Activated CD4-positive, CD25-positive, alpha-beta regulatory T cell treated with anti-CD3 and anti-CD28 coated beads, Interleukin-2, amount 50 U/mL, for 24 hours (primary cell): ENCODE measurements around the gene MRTFB.
"Not testable (repeated sequence)": the region's sequence is repeated elsewhere in the genome, so short reads cannot be mapped to it uniquely, and the experiment has no call there.

ENCODE experiments used
- ATAC-seq, 2 donors: fragments of 150-1000 bp; cut with Tn5 transposase; one replicate each; pipeline ENCODE4 v1.10.0; 2021; ENCODE audit warnings: mild to moderate bottlenecking in 1 of 2, moderate library complexity in 1 of 2

The MRTFB gene

GRCh38 chr16:14105760-14106375 lies 34.7 kb downstream of the MRTFB start:
- no peak for ATAC-seq

GRCh38 chr16:14106457-14106856 lies 35.3 kb downstream of the MRTFB start:
- no peak for ATAC-seq

DNA sequence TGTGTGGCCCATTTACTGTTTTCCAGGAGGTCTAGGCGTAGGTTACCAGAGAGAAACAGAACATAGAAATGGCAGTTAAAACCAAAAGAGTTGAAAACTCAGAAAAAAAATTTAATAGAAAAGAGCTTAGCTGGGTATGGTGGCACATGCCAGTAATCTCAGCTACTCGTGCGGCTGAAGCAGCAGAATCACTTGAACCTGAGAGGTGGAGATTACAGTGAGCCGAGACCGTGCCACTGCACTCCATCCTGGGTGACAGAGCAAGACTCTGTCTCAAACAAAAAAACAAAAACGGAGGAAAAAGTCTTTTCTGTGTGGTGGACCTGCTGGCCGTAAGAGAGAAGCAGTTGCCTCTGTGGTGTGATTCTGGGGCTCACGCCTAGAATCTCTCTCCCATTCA lies 35.8 kb downstream of the MRTFB start:
- ATAC-seq = no peak

- no peak for ATAC-seq
Measured at GRCh38 chr16:14109077-14109775, 38.1 kb downstream of the MRTFB start.

DNA sequence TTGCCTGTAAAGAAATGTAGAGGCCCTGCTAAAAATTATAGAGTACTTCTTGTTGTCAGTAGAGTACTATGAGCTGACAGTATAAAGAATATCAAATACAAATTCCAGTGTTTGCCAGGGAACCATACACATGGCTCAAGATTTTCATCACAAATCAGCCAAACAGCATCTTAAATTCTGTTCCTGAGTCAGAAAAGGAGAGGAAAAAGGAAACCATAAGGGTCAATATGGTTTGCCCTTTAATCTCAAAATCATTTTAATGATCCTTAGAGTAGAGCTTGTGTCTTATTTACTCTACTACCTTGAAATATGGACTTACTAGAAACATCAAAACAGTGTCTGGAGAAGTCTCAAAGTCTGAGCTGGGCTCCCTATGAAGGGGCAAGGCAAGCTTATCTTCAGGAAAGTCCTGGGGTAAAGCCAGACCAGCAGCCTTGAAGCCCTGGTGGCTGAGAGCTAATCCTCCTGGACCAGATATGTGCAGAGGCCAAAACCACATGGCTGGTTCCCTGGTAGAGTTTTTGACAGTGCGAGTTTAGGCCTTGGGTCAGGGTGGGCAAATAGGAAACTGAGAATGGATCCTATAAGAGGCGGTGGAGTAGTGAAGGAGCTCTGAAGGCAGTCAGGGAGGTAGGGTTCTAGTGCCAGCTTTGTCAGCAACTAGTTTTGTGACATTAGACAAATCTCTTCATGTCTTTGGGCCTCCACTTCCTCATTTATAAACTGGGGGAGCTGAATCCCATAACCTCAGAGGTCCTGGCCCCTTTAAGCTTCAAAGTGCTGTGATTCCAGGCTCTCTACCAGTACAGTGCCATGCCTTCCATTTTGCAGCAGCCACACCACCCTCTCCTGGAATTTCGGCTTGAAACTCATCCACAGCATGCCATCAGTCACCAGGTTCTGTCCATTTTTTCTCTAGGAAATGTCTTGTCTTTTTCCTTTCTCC lies 38.9 kb downstream of the MRTFB start:
- ATAC-seq = no peak

DNA sequence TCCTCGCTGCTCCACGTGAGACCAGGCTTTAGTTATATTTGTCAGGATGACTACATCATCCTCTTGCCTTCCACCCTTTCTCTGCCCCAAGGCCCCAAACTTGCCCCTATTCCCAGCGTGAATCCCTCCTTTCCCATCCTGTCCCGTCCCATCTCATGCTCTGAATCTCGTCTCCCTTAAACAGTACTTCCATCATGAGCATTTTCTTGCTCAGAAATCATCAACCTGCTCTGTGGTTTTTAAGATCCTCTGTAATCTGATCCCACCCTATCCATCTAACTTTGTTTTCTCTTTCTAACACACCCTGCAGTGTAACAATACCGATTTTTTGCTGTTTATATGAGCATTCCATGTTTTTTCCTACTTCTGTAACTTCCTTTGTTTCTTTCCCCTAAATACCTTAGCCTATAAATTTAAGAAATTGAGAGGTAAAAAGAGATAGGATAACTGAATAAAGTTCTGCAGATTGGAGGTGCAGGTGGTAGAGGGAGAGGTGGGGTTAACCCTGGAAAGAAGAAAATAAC lies 39.7 kb downstream of the MRTFB start:
- ATAC-seq = no peak

- no peak for ATAC-seq
Measured at GRCh38 chr16:14111713-14112538, 40.8 kb downstream of the MRTFB start.

GRCh38 chr16:14112539-14112856 lies 41.4 kb downstream of the MRTFB start:
- ATAC-seq = no peak

- ATAC-seq = no peak
Measured at GRCh38 chr16:14113344-14113743, 42.2 kb downstream of the MRTFB start.

DNA sequence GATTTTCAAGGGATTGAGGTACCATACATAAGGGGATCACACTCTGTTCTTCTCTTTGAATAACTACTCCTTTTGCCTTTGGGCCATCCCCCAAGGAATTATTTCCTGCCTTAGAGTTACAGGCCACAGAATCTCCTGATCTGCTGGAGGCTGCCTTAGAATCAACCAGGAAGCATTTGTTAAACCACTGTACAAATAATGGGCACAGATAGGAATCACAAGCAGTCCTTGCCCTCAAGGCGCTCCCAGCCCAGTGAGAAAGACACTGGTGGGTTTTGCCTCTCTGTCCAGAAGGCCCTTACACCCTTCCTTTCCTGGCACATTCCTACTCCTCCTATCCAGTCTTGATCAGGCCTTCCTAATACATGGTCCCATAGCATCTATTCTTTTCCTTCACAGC lies 45.9 kb downstream of the MRTFB start:
- ATAC-seq = no peak

GRCh38 chr16:14119799-14120198 lies 48.7 kb downstream of the MRTFB start:
- no peak for ATAC-seq

- ATAC-seq = no peak
Measured at GRCh38 chr16:14120335-14120734, 49.2 kb downstream of the MRTFB start.

- no peak for ATAC-seq
Measured at GRCh38 chr16:14121142-14121541, 50.0 kb downstream of the MRTFB start.

DNA sequence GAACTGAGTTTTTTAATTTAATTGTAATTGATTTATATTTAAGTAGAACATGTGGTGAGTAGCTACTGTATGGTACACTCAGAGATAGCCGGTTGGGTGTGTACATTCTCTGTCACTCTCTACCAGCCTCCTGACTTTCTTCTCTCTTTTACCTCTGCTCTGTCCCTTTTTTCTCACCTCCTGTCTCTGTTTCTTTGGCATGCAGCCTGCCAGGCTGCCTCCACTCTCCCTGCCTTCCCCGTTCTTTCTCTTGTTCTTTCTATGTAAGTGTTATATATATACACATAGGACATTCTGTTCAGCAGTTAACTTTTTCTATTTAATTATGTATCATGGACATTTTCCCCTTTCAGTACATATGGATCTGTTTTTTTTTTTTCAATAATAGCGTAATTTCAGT lies 50.8 kb downstream of the MRTFB start:
- no peak for ATAC-seq

DNA sequence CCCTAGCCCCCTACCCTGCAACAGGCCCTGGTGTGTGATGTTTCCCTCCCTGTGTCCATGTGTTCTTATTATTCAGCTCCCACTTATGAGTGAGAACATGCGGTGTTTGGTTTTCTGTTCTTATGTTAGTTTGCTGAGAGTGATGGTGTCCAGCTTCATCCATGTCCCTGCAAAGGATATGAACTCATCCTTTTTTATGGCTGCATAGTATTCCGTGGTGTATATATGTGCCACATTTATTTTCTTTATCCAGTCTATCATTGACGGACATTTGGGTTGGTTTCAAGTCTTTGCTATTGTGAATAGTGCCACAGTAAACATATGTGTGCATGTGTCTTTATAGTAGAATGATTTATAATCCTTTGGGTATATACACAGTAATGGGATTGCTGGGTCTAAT lies 51.3 kb downstream of the MRTFB start:
- not testable (repeated sequence) for ATAC-seq

GRCh38 chr16:14125000-14125681 lies 54.0 kb downstream of the MRTFB start:
- ATAC-seq = no peak

DNA sequence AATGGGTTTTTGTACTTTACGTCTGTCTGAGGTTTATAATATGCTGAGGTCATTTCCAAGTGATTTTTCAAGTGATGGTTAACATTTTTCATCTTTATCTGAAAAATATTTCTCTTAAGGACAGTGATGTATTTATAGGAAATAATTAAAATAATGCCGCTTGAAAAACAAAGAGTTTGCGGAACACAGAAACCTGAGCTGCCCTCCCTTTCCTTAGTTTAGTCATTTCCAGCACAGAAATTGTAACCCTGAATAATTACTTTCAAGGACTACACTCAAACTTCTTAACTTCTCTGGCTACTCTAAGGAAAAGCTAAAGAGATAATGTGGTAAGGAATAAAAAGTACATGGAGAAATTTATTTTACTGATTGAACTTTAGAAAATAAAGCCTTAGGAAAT lies 54.6 kb downstream of the MRTFB start:
- ATAC-seq = no peak

DNA sequence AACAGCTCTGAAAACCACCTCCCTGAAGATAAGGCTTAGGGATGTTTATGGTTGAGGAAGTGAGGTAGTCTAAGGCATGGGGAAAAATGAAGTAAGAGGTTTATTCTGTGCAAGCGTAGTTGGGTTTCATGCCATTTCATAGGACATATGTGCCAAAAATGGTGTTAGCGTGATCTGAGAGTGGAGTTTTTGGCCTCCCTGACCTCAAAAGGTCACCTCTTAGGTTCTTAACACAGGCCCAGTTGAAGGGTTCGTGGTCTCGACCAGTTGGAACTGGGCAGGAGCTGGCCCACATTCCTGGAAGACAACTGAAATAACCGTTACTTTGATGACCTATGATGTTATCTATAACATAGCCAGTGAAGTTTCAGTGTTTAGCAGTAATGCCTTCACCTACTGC lies 57.0 kb downstream of the MRTFB start:
- no peak for ATAC-seq

GRCh38 chr16:14129502-14129901 lies 58.4 kb downstream of the MRTFB start:
- no peak for ATAC-seq

DNA sequence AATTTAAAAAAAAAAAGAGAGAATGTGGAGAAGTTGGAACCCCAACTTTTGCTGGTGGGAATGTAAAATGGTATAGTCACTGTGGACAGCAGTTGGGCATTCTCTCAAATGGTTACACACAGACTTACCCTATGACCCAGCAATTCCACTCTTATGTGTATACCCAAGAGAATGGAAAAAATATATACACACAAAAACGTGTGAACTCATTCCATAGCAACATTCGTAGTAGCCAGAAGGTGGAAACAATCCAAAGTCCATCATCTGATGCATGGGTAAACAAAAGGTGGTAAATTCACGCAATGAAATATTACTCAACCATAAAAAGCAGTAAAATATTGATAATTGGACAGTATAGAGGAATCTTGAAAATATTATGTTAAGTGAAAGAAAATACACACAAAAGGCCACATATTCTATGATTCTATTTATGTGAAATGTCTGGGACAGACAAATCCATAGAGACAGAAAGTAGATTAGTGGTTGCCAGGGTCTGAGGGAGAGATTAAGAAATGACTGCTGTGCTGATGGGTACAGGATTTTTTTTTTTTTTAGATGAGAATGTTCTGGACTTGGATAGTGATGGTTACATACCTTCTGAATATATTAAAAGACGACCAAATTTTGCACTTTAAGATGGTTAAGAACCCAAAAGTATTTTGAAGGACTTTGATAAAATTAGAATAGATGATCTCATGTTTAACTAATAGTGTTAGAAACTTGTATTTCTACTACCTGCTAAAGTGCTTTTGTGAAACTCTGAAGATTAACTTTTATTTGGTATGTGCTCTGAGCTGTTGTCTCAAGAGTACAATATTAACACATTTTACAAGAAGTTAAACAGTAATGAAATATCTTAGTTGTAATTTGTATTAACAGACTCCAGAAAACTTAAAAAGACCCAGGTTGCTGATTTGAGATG lies 60.9 kb downstream of the MRTFB start:
- ATAC-seq = no peak

- no peak for ATAC-seq
Measured at GRCh38 chr16:14132696-14133048, 61.6 kb downstream of the MRTFB start.
